Adrenal gland (tissue), 5 donors: ENCODE results near the gene EXOC4.

Source experiments
- CTCF ChIP-seq, 6 experiments: fragments of 450-650 bp in 4 of 6; fragments of 200-600 bp in 2 of 6; sonication (generic) in 1 of 6; IDR thresholded peaks; 1 replicate in 5 of 6; 2 replicates in 1 of 6; pipeline versions ENCODE4 v1.5.1 to v1.8.0; 2016 to 2021; ENCODE audit warnings: antibody characterized with exemption in 6 of 6, mild to moderate bottlenecking in 2 of 6, moderate library complexity in 1 of 6
- POLR2A ChIP-seq, 2 donors: fragments of 450-650 bp; IDR thresholded peaks; one replicate each; pipeline ENCODE4 v1.6.1; 2017; ENCODE audit warnings: antibody characterized with exemption in 2 of 2, mild to moderate bottlenecking in 2 of 2, moderate library complexity in 1 of 2
- donor health status: DM: no; HTN: no; CAD: no.

GRCh38 chr7:133349101-133349500 lies 96.2 kb downstream of the EXOC4 start:
- TF ChIP-seq CTCF (IDR thresholded peaks at IDR 0.05): no peak
- no peak for TF ChIP-seq POLR2A (IDR thresholded peaks at IDR 0.05)
